BJ (cell line): ENCODE results near the gene IDH3G. TPM values are rescaled to one million over a fixed set of nuclear protein-coding genes. Genes with fewer than 3 reads are reported as not detected.

Experiments used
- CTCF ChIA-PET: fragments of 350-600 bp; formaldehyde crosslinking; extraction: SDS; loops from one replicate; lab custom pipeline; 2021; ENCODE audit warnings: antibody characterized with exemption, inconsistent platforms; lab: Yijun Ruan, JAX
- POLR2A ChIA-PET: fragments of 300-600 bp; sonication (Branson Sonifier 250); formaldehyde crosslinking; extraction: SDS; loops from one replicate; lab custom pipeline; 2021; ENCODE audit warnings: antibody characterized with exemption; lab: Charles Lee
- DNase-seq: peaks from one replicate; pipeline ENCODE4 v3.0.0-alpha.2; 2011; ENCODE audit warnings: low read depth
- H3K27me3 ChIP-seq: 2 replicates; pipeline ENCODE4 v1.6.0; 2011; ENCODE audit warnings: low read length; ENCODE audit not compliant: control insufficient read depth, insufficient read depth
- H3K36me3 ChIP-seq: 2 replicates; pipeline ENCODE4 v1.5.1; 2011; ENCODE audit warnings: low read length; ENCODE audit not compliant: control insufficient read depth, insufficient read depth
- H3K4me3 ChIP-seq: 2 replicates; pipeline ENCODE4 v1.5.1; 2011; ENCODE audit warnings: low read depth, mild to moderate bottlenecking, control low read depth, low read length
- CTCF ChIP-seq: IDR thresholded peaks from 2 replicates; pipeline ENCODE4 v1.5.1; 2011; ENCODE audit warnings: low read depth, mild to moderate bottlenecking, control low read depth, inconsistent platforms, low read length, moderate library complexity; ENCODE audit not compliant: insufficient read depth
- polyA plus RNA-seq: library from polyadenylated mRNA; depleted of rRNA; stranded (reverse); fragments of >200 nt; gene quantifications from 2 replicates; pipeline ENCODE4 v1.2.3, GENCODE V29; 2011

Gene IDH3G
- polyA plus RNA-seq, 1 experiment = 99.2 TPM

GRCh38 chrX:153797415-153798015 lies 3.3 kb upstream of the IDH3G start:
- Histone ChIP-seq H3K4me3 (no peak overlapping the region), H3K36me3 (peaks cover 7% of the 10 kb centered on the region), H3K27me3 (no peaks in the 10 kb centered on the region)
- no peak for TF ChIP-seq CTCF
- no peak for DNase-seq
- CTCF ChIA-PET = no interaction called here
- POLR2A ChIA-PET = no interaction called here

GRCh38 chrX:153794897-153795816 lies 982 bp upstream of the IDH3G start:
- Histone ChIP-seq H3K27me3 (no peaks in the 10 kb centered on the region), H3K4me3 (peak overlapping the region; percentile 76), H3K36me3 (peaks cover 10% of the 10 kb centered on the region)
- CTCF ChIA-PET = no interaction called here
- no peak for TF ChIP-seq CTCF
- POLR2A ChIA-PET = no interaction called here
- no peak for DNase-seq

GRCh38 chrX:153793291-153793690 lies 884 bp downstream of the IDH3G start:
- no peaks in the 10 kb centered on the region for H3K27me3 ChIP-seq
- H3K36me3 ChIP-seq = peaks cover 14% of the 10 kb centered on the region
- POLR2A ChIA-PET = no interaction called here
- TF ChIP-seq CTCF = no peak
- peak overlapping the region; percentile 76 for H3K4me3 ChIP-seq
- DNase-seq = no peak
- CTCF ChIA-PET = no interaction called here

- Histone ChIP-seq H3K36me3 (peaks cover 14% of the 10 kb centered on the region), H3K27me3 (no peaks in the 10 kb centered on the region), H3K4me3 (no peak overlapping the region)
- no peak for DNase-seq
- POLR2A ChIA-PET = no interaction called here
- CTCF ChIA-PET = interaction anchor here (1.0 to 1.5 kb wide), 2 partner anchors 28 to 129 kb away, joined by 3 read pairs; partner anchors contain the start of gene PLXNB3
- TF ChIP-seq CTCF = no peak
Measured at GRCh38 chrX:153792368-153792767, 1.8 kb downstream of the IDH3G start.
